ENCODE results near the gene SIGMAR1.

- TF ChIP-seq CTCF (IDR thresholded peaks at IDR 0.05 in 8 of 11, conservative IDR thresholded peaks at IDR 0.05 in 3 of 11) (no peak), POLR2A (IDR thresholded peaks at IDR 0.05) (no peak)
Observed at GRCh38 chr9:34662526-34663302, 25.1 kb upstream of the SIGMAR1 start, which contains the start of gene CCL27.

Data from spleen (tissue), 7 donors.